Neural progenitor cell (in vitro differentiated cells): ENCODE data around the gene OR51A7. TPM values are rescaled to one million over a fixed set of nuclear protein-coding genes. Genes with fewer than 3 reads are reported as not detected.

ENCODE experiments used
- DNase-seq: peaks from one replicate; pipeline ENCODE4 v3.0.0-alpha.2; 2016; ENCODE audit warnings: low spot score
- H2AFZ ChIP-seq: fragments of 200-600 bp; sonication (generic); replicated peaks from 2 replicates; pipeline ENCODE4 v1.6.1; 2016; ENCODE audit warnings: antibody characterized with exemption
- H3F3A ChIP-seq: fragments of 200-600 bp; sonication (generic); 2 replicates; pipeline ENCODE4 v1.6.1; 2016; ENCODE audit warnings: antibody characterized with exemption, low read depth
- H3K27ac ChIP-seq: fragments of 200-600 bp; sonication (generic); 2 replicates; pipeline ENCODE4 v1.5.1; 2016; ENCODE audit warnings: mild to moderate bottlenecking
- H3K27me3 ChIP-seq: fragments of 200-600 bp; sonication (generic); 2 replicates; pipeline ENCODE4 v1.6.1; 2016; ENCODE audit warnings: mild to moderate bottlenecking, moderate library complexity
- H3K36me3 ChIP-seq: fragments of 200-600 bp; sonication (generic); 2 replicates; pipeline ENCODE4 v1.5.1; 2016
- H3K4me1 ChIP-seq: fragments of 200-600 bp; sonication (generic); 2 replicates; pipeline ENCODE4 v1.6.1; 2016; ENCODE audit warnings: mixed run types
- H3K4me2 ChIP-seq: fragments of 200-600 bp; sonication (generic); 2 replicates; pipeline ENCODE4 v1.6.1; 2016
- H3K4me3 ChIP-seq: fragments of 200-600 bp; sonication (generic); 2 replicates; pipeline ENCODE4 v1.5.1; 2016
- H3K79me2 ChIP-seq: fragments of 200-600 bp; sonication (generic); 2 replicates; pipeline ENCODE4 v1.6.1; 2016; ENCODE audit warnings: low read depth
- H3K9ac ChIP-seq: fragments of 200-600 bp; sonication (generic); 2 replicates; pipeline ENCODE4 v1.6.1; 2016
- H3K9me3 ChIP-seq: fragments of 200-600 bp; sonication (generic); 2 replicates; pipeline ENCODE4 v1.5.1; 2016; ENCODE audit warnings: low read depth
- H4K20me1 ChIP-seq: fragments of 200-600 bp; sonication (generic); 2 replicates; pipeline ENCODE4 v1.6.1; 2016; ENCODE audit warnings: low read depth
- H3K27ac Mint-ChIP-seq: 3 replicates; pipeline ENCODE4 v1.8.0; 2021; ENCODE audit warnings: mixed read lengths
- H3K27me3 Mint-ChIP-seq: 2 replicates; pipeline ENCODE4 v1.8.0; 2022; ENCODE audit warnings: low read depth, mild to moderate bottlenecking, inconsistent platforms, moderate library complexity, mixed read lengths; ENCODE audit not compliant: insufficient read depth
- H3K36me3 Mint-ChIP-seq: 3 replicates; pipeline ENCODE4 v1.8.0; 2021; ENCODE audit warnings: mixed read lengths
- H3K4me1 Mint-ChIP-seq: 3 replicates; pipeline ENCODE4 v1.8.0; 2021; ENCODE audit warnings: mixed read lengths
- H3K4me3 Mint-ChIP-seq: 3 replicates; pipeline ENCODE4 v1.8.0; 2021; ENCODE audit warnings: mild to moderate bottlenecking, moderate library complexity, mixed read lengths
- H3K9me3 Mint-ChIP-seq: 3 replicates; pipeline ENCODE4 v1.8.0; 2020; ENCODE audit warnings: mixed read lengths
- EZH2 ChIP-seq: fragments of 200-600 bp; sonication (generic); IDR thresholded peaks from 2 replicates; pipeline ENCODE4 v1.6.1; 2017; ENCODE audit warnings: antibody characterized with exemption, mild to moderate bottlenecking, moderate library complexity
- EZH2phosphoT487 ChIP-seq: fragments of 200-600 bp; sonication (generic); IDR thresholded peaks from 2 replicates; pipeline ENCODE4 v1.6.1; 2017; ENCODE audit warnings: antibody characterized with exemption
- total RNA-seq: library from RNA; depleted of rRNA; stranded (reverse); fragments of >200 nt; gene quantifications from 2 replicates; pipeline ENCODE4 v1.2.3, GENCODE V29; 2015; ENCODE audit warnings: low replicate concordance
- TF ChIP-seq, protein P1 (sequence below): fragments of 200-600 bp; sonication (generic); IDR thresholded peaks from 2 replicates; pipeline ENCODE4 v1.5.1; 2017; ENCODE audit warnings: antibody characterized with exemption, mild to moderate bottlenecking

The OR51A7 gene
- total RNA-seq, 1 donor from 2014 or later, result not detected

DNA sequence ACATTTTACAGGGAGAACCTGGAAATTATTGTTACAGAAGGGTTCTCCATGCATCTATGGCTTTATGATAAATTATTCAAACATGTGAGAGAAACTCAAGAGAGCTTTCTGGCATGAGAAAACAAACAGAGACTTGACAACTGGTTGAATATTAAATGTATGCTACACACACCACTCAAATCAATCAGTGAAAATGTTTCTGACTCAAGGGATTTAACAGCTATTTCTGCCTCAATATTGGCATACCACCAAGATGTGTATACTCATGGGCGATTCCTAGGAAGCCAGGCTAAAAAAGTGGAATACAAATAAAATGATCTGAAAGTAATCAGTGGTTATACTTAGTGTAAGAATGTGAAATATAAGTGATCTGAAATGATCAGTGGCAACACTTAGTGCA lies 37.7 kb upstream of the OR51A7 start:
- H3K36me3 Mint-ChIP-seq, result no peaks in the 10 kb centered on the region
- H3K4me1 Mint-ChIP-seq, result no peaks in the 10 kb centered on the region
- no peak overlapping the region for H3K4me2 ChIP-seq
- H3K79me2 ChIP-seq, result no peaks in the 10 kb centered on the region
- no peak overlapping the region for H3K9ac ChIP-seq
- peaks cover 8% of the 10 kb centered on the region for H3K4me1 ChIP-seq
- H4K20me1 ChIP-seq, result no peaks in the 10 kb centered on the region
- H3K27ac ChIP-seq, result no peak overlapping the region
- H3K27ac Mint-ChIP-seq, result no peak overlapping the region
- no peaks in the 10 kb centered on the region for H3K9me3 ChIP-seq
- H2AFZ ChIP-seq, result no peak overlapping the region
- H3K27me3 ChIP-seq, result no peaks in the 10 kb centered on the region
- TF ChIP-seq EZH2 (no peak), EZH2phosphoT487 (no peak)
- TF ChIP-seq, protein P1, sequence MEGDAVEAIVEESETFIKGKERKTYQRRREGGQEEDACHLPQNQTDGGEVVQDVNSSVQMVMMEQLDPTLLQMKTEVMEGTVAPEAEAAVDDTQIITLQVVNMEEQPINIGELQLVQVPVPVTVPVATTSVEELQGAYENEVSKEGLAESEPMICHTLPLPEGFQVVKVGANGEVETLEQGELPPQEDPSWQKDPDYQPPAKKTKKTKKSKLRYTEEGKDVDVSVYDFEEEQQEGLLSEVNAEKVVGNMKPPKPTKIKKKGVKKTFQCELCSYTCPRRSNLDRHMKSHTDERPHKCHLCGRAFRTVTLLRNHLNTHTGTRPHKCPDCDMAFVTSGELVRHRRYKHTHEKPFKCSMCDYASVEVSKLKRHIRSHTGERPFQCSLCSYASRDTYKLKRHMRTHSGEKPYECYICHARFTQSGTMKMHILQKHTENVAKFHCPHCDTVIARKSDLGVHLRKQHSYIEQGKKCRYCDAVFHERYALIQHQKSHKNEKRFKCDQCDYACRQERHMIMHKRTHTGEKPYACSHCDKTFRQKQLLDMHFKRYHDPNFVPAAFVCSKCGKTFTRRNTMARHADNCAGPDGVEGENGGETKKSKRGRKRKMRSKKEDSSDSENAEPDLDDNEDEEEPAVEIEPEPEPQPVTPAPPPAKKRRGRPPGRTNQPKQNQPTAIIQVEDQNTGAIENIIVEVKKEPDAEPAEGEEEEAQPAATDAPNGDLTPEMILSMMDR, result no peak
- H3K36me3 ChIP-seq, result no peaks in the 10 kb centered on the region
- H3F3A ChIP-seq, result peaks cover 9% of the 10 kb centered on the region
- no peak overlapping the region for H3K4me3 ChIP-seq
- no peaks in the 10 kb centered on the region for H3K27me3 Mint-ChIP-seq
- no peak for DNase-seq
- H3K4me3 Mint-ChIP-seq, result no peak overlapping the region
- H3K9me3 Mint-ChIP-seq, result peaks cover 3% of the 10 kb centered on the region

DNA sequence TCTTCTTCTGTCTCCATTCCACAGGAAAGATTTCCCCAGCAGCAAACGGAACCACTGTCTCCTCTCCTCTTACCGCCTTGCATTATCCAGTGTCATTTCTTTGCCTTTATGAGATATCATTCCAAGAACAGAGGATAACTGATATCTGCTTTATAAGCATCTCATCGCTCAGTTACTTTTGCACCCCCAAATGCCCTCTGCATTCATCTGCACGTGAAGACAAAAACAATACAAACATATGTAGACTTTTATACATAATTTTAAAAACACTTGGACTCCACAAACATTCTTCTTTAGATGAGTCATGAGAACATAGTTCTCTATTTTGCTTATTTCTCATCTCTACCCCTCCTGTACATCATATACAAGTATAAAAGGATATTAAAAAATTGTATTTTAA lies 22.4 kb upstream of the OR51A7 start:
- H3K9me3 ChIP-seq, result no peaks in the 10 kb centered on the region
- Mint-ChIP-seq H3K4me1 (peaks cover 10% of the 10 kb centered on the region), H3K27ac (no peak overlapping the region), H3K4me3 (no peak overlapping the region), H3K9me3 (no peaks in the 10 kb centered on the region), H3K36me3 (no peaks in the 10 kb centered on the region), H3K27me3 (peaks cover 4% of the 10 kb centered on the region)
- no peaks in the 10 kb centered on the region for H3K79me2 ChIP-seq
- no peaks in the 10 kb centered on the region for H4K20me1 ChIP-seq
- H3K4me1 ChIP-seq, result no peaks in the 10 kb centered on the region
- no peak overlapping the region for H3K4me3 ChIP-seq
- H3K27ac ChIP-seq, result no peak overlapping the region
- peaks cover 2% of the 10 kb centered on the region for H3K36me3 ChIP-seq
- no peaks in the 10 kb centered on the region for H3F3A ChIP-seq
- no peak for DNase-seq
- H3K4me2 ChIP-seq, result no peak overlapping the region
- H3K27me3 ChIP-seq, result no peaks in the 10 kb centered on the region
- no peak overlapping the region for H3K9ac ChIP-seq
- TF ChIP-seq, protein P1, result no peak
- TF ChIP-seq EZH2, result no peak
- no peak for TF ChIP-seq EZH2phosphoT487
- no peak overlapping the region for H2AFZ ChIP-seq

DNA sequence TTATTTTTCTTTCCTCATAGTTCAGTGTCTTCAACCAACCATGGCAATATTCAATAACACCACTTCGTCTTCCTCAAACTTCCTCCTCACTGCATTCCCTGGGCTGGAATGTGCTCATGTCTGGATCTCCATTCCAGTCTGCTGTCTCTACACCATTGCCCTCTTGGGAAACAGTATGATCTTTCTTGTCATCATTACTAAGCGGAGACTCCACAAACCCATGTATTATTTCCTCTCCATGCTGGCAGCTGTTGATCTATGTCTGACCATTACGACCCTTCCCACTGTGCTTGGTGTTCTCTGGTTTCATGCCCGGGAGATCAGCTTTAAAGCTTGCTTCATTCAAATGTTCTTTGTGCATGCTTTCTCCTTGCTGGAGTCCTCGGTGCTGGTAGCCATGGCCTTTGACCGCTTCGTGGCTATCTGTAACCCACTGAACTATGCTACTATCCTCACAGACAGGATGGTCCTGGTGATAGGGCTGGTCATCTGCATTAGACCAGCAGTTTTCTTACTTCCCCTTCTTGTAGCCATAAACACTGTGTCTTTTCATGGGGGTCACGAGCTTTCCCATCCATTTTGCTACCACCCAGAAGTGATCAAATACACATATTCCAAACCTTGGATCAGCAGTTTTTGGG lies 21.6 kb upstream of the OR51A7 start, which contains the start of gene OR51T1:
TSS of gene OR51T1 (plus strand) at position 41 of the 641 bp plus-strand sequence. CDS start at position 41, 0 bp downstream.
- no peak within 1 kb of the TSS for H3K4me3 ChIP-seq
- H3K9ac ChIP-seq, result no peak within 1 kb of the TSS
- no peak for DNase-seq
- no peaks in the 10 kb centered on the region for H3F3A ChIP-seq
- Mint-ChIP-seq H3K27me3 (peaks cover 3% of the 10 kb centered on the region), H3K27ac (no peak within 1 kb of the TSS), H3K9me3 (no peaks in the 10 kb centered on the region), H3K4me1 (peaks cover 10% of the 10 kb centered on the region), H3K4me3 (no peak within 1 kb of the TSS), H3K36me3 (no peaks in the 10 kb centered on the region)
- H3K4me2 ChIP-seq, result no peak within 1 kb of the TSS
- H2AFZ ChIP-seq, result no peak within 1 kb of the TSS
- TF ChIP-seq EZH2phosphoT487 (no peak), EZH2 (no peak)
- TF ChIP-seq, protein P1, result no peak
- no peak within 1 kb of the TSS for H3K27ac ChIP-seq
- no peaks in the 10 kb centered on the region for H3K79me2 ChIP-seq
- peaks cover 2% of the 10 kb centered on the region for H3K36me3 ChIP-seq
- H3K4me1 ChIP-seq, result no peaks in the 10 kb centered on the region
- no peaks in the 10 kb centered on the region for H3K27me3 ChIP-seq
- H4K20me1 ChIP-seq, result no peaks in the 10 kb centered on the region
- no peaks in the 10 kb centered on the region for H3K9me3 ChIP-seq
